HCT116 (cell line): ENCODE results near the gene VPS11.

Experiments used
- CTCF ChIP-seq, 3 experiments: fragments of 200-600 bp in 1 of 3; sonication (generic) in 1 of 3; IDR thresholded peaks in 2 of 3; conservative IDR thresholded peaks in 1 of 3; 2 replicates each; pipeline ENCODE4 v1.5.1; 2012 to 2017; ENCODE audit warnings: low read depth in 2 of 3, low read length in 2 of 3, antibody characterized with exemption in 1 of 3, borderline replicate concordance in 1 of 3, control low read depth in 1 of 3, mild to moderate bottlenecking in 1 of 3, mixed read lengths in 1 of 3, mixed run types in 1 of 3, moderate library complexity in 1 of 3; ENCODE audit not compliant: insufficient read depth in 1 of 3
- SP1 ChIP-seq: IDR thresholded peaks from 2 replicates; pipeline ENCODE4 v1.6.1; 2012; ENCODE audit warnings: low read depth

GRCh38 chr11:119107538-119108145 is 40.0 kb downstream of the VPS11 start:
- no peak for TF ChIP-seq CTCF (IDR thresholded peaks at IDR 0.05 in 2 of 3, conservative IDR thresholded peaks at IDR 0.05 in 1 of 3; ENCODE audit: borderline replicate concordance in 1 of 3, insufficient read depth in 1 of 3, low read depth in 2 of 3, low read length in 2 of 3)
- TF ChIP-seq SP1 = no peak
